CD4-positive, alpha-beta T cell (primary cell): Measurements from ENCODE around the gene SFMBT1. TPM values are rescaled to one million over a fixed set of nuclear protein-coding genes. Genes with fewer than 3 reads are reported as not detected.

Experiments
- ATAC-seq: fragments of 200-7000 bp; cut with Tn5 transposase; one replicate; pipeline ENCODE4 v1.10.0; 2022; ENCODE audit warnings: mild to moderate bottlenecking; ENCODE audit not compliant: poor library complexity
- CTCF ChIA-PET: fragments of 350-600 bp; sonication (Branson Sonifier 250); formaldehyde crosslinking; loops from one replicate; lab custom pipeline; 2021; ENCODE audit warnings: antibody characterized with exemption, inconsistent platforms; lab: Charles Lee
- POLR2A ChIA-PET: fragments of 350-600 bp; sonication (Branson Sonifier 250); formaldehyde crosslinking; loops from one replicate; lab custom pipeline; 2021; ENCODE audit warnings: antibody characterized with exemption, inconsistent platforms; lab: Charles Lee
- DNase-seq, 14 experiments: peaks; one replicate each; pipeline ENCODE4 v3.0.0-alpha.2; 2013 to 2020; ENCODE audit warnings: mixed read lengths in 2 of 14
- H3K27ac ChIP-seq, 2 donors: one replicate each; pipeline versions ENCODE4 v1.5.1 to v1.7.0; 2013; ENCODE audit warnings: low read length in 2 of 2, low read depth in 1 of 2, mild to moderate bottlenecking in 1 of 2
- H3K27me3 ChIP-seq, 2 experiments: 1 replicate in 1 of 2; 2 replicates in 1 of 2; pipeline versions ENCODE4 v1.6.1 to v1.7.0; 2013; ENCODE audit warnings: low read length in 2 of 2, control low read depth in 1 of 2, mild to moderate bottlenecking in 1 of 2, moderate library complexity in 1 of 2; ENCODE audit not compliant: insufficient read depth in 2 of 2, control insufficient read depth in 1 of 2
- H3K36me3 ChIP-seq: one replicate; pipeline ENCODE4 v1.6.1; 2013; ENCODE audit warnings: low read length, control low read depth; ENCODE audit not compliant: insufficient read depth
- H3K4me1 ChIP-seq: one replicate; pipeline ENCODE4 v1.6.1; 2013; ENCODE audit warnings: low read length, control low read depth; ENCODE audit not compliant: insufficient read depth
- H3K4me3 ChIP-seq: one replicate; pipeline ENCODE4 v1.5.1; 2013; ENCODE audit warnings: mild to moderate bottlenecking, low read length, moderate library complexity
- H3K9me3 ChIP-seq, 2 experiments: 1 replicate in 1 of 2; 2 replicates in 1 of 2; pipeline versions ENCODE4 v1.6.1 to v1.7.0; 2013; ENCODE audit warnings: low read length in 2 of 2, mild to moderate bottlenecking in 2 of 2, control low read depth in 1 of 2, moderate library complexity in 1 of 2; ENCODE audit not compliant: control insufficient read depth in 1 of 2, insufficient read depth in 1 of 2
- H3K27ac Mint-ChIP-seq: one replicate; pipeline ENCODE4 v1.8.0; 2020; ENCODE audit warnings: mixed read lengths
- H3K27me3 Mint-ChIP-seq: one replicate; pipeline ENCODE4 v1.8.0; 2021; ENCODE audit warnings: mixed read lengths
- H3K36me3 Mint-ChIP-seq: one replicate; pipeline ENCODE4 v1.8.0; 2021; ENCODE audit warnings: low read depth, mixed read lengths
- H3K4me1 Mint-ChIP-seq: one replicate; pipeline ENCODE4 v1.8.0; 2021; ENCODE audit warnings: low read depth, mixed read lengths
- H3K4me3 Mint-ChIP-seq: one replicate; pipeline ENCODE4 v1.8.0; 2020; ENCODE audit warnings: mild to moderate bottlenecking, mixed read lengths
- H3K9me3 Mint-ChIP-seq: one replicate; pipeline ENCODE4 v1.8.0; 2020; ENCODE audit warnings: mixed read lengths
- CTCF ChIP-seq: fragments of 200-600 bp; IDR thresholded peaks from one replicate; pipeline ENCODE4 v1.8.0; 2022; ENCODE audit warnings: antibody characterized with exemption, mild to moderate bottlenecking
- intact Hi-C, 2 experiments: fragments of 100-400 bp; cut with DNase I in 1 of 2; cut with micrococcal nuclease in 1 of 2; formaldehyde crosslinking; loops; one replicate each; pipeline versions ENCODE4 v1.15.1 to v1.9.0; 2023 to 2025; cut with DNase I, micrococcal nuclease
- total RNA-seq, 174 experiments: library from RNA in 2 of 174; stranded (reverse) in 2 of 174; gene quantifications; one replicate each; pipeline ENCODE4 v1.2.3 and lab custom pipeline; 2021 to 2026

SFMBT1 gene
- total RNA-seq, 2 experiments from 2014 or later, result 54.3 to 55.9 TPM

- intact Hi-C loops, result no loop called here
- no peak overlapping the region for H3K27ac Mint-ChIP-seq
- no peaks in the 10 kb centered on the region for H3K27me3 Mint-ChIP-seq
- no peak for DNase-seq
- no peaks in the 10 kb centered on the region for H3K4me1 ChIP-seq
- no peaks in the 10 kb centered on the region for H3K9me3 Mint-ChIP-seq
- peaks cover 7% of the 10 kb centered on the region for H3K36me3 ChIP-seq
- H3K4me3 ChIP-seq, result no peak overlapping the region
- POLR2A ChIA-PET, result interaction anchor here (0.9 kb wide), 1 partner anchor 10 kb away, joined by 3 read pairs; no protein-coding TSS in a partner anchor
- peaks cover 42% of the 10 kb centered on the region for H3K4me1 Mint-ChIP-seq
- H3K4me3 Mint-ChIP-seq, result no peak overlapping the region
- CTCF ChIA-PET, result no interaction called here
- no peak for ATAC-seq
- H3K36me3 Mint-ChIP-seq, result peaks cover 15% of the 10 kb centered on the region
- H3K27ac ChIP-seq, result no peak overlapping the region
- no peak for TF ChIP-seq CTCF
- no peaks in the 10 kb centered on the region for H3K9me3 ChIP-seq
- no peaks in the 10 kb centered on the region for H3K27me3 ChIP-seq
These were observed 72.1 kb downstream of the SFMBT1 start for GRCh38 chr3:52973806-52974205.

DNA sequence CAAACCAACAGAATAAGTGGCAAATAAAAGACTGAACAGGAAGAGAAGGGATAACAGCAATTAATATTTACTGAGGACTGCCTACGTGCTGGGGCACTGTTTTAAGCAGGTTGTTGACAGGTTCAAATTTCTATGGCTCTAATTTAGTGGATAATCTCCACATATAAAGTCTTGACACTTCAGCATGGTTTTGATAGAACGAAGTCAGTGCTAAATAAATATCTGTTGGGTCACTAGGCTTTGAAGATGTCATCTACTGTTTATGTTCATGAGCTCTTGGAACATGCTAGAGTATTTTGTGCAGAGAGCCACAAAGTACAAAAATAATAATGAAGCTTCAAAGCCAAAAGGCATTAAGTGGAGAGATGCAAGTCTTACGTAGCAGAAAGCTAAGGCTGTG, 74.0 kb downstream of the SFMBT1 start:
- DNase-seq (no peak), ATAC-seq (no peak)
- ChIA-PET POLR2A (no interaction called here), CTCF (interaction anchor here (1.2 to 1.3 kb wide), 2 partner anchors 10 to 12 kb away, joined by 3 to 4 read pairs; no protein-coding TSS in a partner anchor)
- no peak overlapping the region for H3K4me3 Mint-ChIP-seq
- no peaks in the 10 kb centered on the region for H3K4me1 ChIP-seq
- no peaks in the 10 kb centered on the region for H3K9me3 Mint-ChIP-seq
- intact Hi-C loops, result no loop called here
- H3K4me3 ChIP-seq, result no peak overlapping the region
- peak overlapping the region; percentile 5 for H3K27ac Mint-ChIP-seq
- H3K4me1 Mint-ChIP-seq, result peaks cover 50% of the 10 kb centered on the region
- no peaks in the 10 kb centered on the region for H3K9me3 ChIP-seq
- no peak overlapping the region for H3K27ac ChIP-seq
- H3K27me3 ChIP-seq, result no peaks in the 10 kb centered on the region
- H3K36me3 Mint-ChIP-seq, result peaks cover 31% of the 10 kb centered on the region
- H3K36me3 ChIP-seq, result peaks cover 18% of the 10 kb centered on the region
- no peaks in the 10 kb centered on the region for H3K27me3 Mint-ChIP-seq
- no peak for TF ChIP-seq CTCF

GRCh38 chr3:52967398-52967797, 78.5 kb downstream of the SFMBT1 start:
- POLR2A ChIA-PET, result no interaction called here
- CTCF ChIA-PET, result no interaction called here

More at GRCh38 chr3:52967398-52967797, 78.5 kb downstream of the SFMBT1 start:
- H3K4me3 ChIP-seq, result no peak overlapping the region
- Mint-ChIP-seq H3K27me3 (no peaks in the 10 kb centered on the region), H3K27ac (peak overlapping the region; percentile 64), H3K36me3 (peaks cover 50% of the 10 kb centered on the region), H3K4me1 (peaks cover 29% of the 10 kb centered on the region), H3K4me3 (no peak overlapping the region), H3K9me3 (no peaks in the 10 kb centered on the region)
- no peaks in the 10 kb centered on the region for H3K27me3 ChIP-seq
- no peak for ATAC-seq
- DNase-seq, result no peak
- TF ChIP-seq CTCF, result no peak
- H3K27ac ChIP-seq, result no peak overlapping the region
- no peaks in the 10 kb centered on the region for H3K4me1 ChIP-seq
- peaks cover 19% of the 10 kb centered on the region for H3K36me3 ChIP-seq
- intact Hi-C loops, result no loop called here
- no peaks in the 10 kb centered on the region for H3K9me3 ChIP-seq
